Bronchial epithelial cell (primary cell): ENCODE data around the gene SLC39A5. TPM values are rescaled to one million over a fixed set of nuclear protein-coding genes. Genes with fewer than 3 reads are reported as not detected.

Experiments used
- DNase-seq: peaks from one replicate; pipeline ENCODE4 v3.0.0-alpha.2; 2010; ENCODE audit warnings: low read depth
- FAIRE-seq: peaks from 2 replicates; lab custom pipeline; 2011; peaks lifted over from hg19 to GRCh38; lab: Jason Lieb, UNC
- H3K27me3 ChIP-seq: 2 replicates; pipeline ENCODE4 v1.5.1; 2011; ENCODE audit warnings: low read length; ENCODE audit not compliant: control insufficient read depth, insufficient read depth
- H3K36me3 ChIP-seq: 2 replicates; pipeline ENCODE4 v1.5.1; 2011; ENCODE audit warnings: low read length; ENCODE audit not compliant: control insufficient read depth, insufficient read depth
- H3K4me3 ChIP-seq: 2 replicates; pipeline ENCODE4 v1.5.1; 2011; ENCODE audit warnings: mild to moderate bottlenecking, low read depth, low read length, control low read depth
- total RNA-seq: library from RNA; depleted of rRNA; stranded (reverse); fragments of >200 nt; gene quantifications from 2 replicates; pipeline ENCODE4 v1.2.1, GENCODE V29; 2014
- TF ChIP-seq, protein P1 (sequence below): IDR thresholded peaks from 2 replicates; pipeline ENCODE4 v1.5.1; 2011; ENCODE audit warnings: mild to moderate bottlenecking, moderate library complexity, low read length, control low read depth, inconsistent platforms; ENCODE audit not compliant: insufficient read depth, severe bottlenecking

The SLC39A5 gene
- total RNA-seq, 1 donor from 2014 or later = 0.26 TPM

DNA sequence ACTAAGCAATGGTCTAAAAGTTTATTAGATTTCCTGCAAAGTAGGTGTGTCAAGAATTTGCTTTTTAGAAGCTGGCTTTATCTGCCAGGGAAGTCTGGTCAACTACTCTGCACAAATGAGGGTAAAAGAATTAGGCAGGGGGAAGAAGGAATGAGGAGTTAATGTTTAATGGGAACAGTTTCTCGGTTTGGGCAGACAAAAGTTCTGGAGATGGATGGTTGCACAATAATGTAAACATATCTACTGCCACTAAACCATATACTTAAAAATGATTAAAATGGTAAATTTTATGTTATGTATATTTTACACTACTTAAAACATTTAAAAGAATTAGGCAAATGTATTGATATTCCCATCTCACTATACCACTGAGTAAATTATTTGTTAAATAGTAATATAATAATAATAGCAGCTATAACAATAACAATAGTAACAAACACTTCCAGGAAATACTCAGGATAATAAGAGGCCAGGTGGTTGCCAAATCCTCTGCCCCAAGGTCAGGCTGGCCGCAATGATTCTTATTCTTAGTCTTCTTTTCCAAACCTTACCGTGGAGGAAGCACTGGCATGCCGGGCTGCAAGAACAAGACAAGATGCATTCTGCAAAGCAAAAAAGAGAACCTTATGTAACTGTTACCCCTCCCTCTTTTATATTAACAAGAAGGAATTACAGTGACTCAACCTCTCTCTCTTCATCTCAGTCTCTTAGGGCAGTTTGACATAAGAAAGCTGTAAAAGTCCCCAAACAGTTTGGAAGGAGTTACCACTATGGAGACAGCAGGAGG is 56.4 kb downstream of the SLC39A5 start:
- Histone ChIP-seq H3K36me3 (peaks cover 14% of the 10 kb centered on the region), H3K27me3 (no peaks in the 10 kb centered on the region), H3K4me3 (no peak overlapping the region)
- TF ChIP-seq, protein P1, sequence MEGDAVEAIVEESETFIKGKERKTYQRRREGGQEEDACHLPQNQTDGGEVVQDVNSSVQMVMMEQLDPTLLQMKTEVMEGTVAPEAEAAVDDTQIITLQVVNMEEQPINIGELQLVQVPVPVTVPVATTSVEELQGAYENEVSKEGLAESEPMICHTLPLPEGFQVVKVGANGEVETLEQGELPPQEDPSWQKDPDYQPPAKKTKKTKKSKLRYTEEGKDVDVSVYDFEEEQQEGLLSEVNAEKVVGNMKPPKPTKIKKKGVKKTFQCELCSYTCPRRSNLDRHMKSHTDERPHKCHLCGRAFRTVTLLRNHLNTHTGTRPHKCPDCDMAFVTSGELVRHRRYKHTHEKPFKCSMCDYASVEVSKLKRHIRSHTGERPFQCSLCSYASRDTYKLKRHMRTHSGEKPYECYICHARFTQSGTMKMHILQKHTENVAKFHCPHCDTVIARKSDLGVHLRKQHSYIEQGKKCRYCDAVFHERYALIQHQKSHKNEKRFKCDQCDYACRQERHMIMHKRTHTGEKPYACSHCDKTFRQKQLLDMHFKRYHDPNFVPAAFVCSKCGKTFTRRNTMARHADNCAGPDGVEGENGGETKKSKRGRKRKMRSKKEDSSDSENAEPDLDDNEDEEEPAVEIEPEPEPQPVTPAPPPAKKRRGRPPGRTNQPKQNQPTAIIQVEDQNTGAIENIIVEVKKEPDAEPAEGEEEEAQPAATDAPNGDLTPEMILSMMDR = no peak
- DNase-seq (no peak), FAIRE-seq (no peak)

Other genes with a start within 250 kb of the SLC39A5 start
- gene SUOX, start 232.8 kb upstream of the SLC39A5 start, total RNA-seq = 2.1 and 3.6 TPM in 2 replicates
- gene IKZF4, start 209.0 kb upstream of the SLC39A5 start, total RNA-seq = 0.26 and 0.64 TPM in 2 replicates
- 32.8 and 201 TPM in 2 replicates for gene RPS26, start 188.1 kb upstream of the SLC39A5 start, total RNA-seq
- gene ERBB3, start 149.9 kb upstream of the SLC39A5 start, total RNA-seq = 21.1 and 59.8 TPM in 2 replicates
- gene PA2G4, start 125.5 kb upstream of the SLC39A5 start, total RNA-seq = 168 and 172 TPM in 2 replicates
- gene RPL41, start 113.4 kb upstream of the SLC39A5 start, total RNA-seq = 3,411 and 3,733 TPM in 2 replicates
- 3.5 and 4.5 TPM in 2 replicates for gene ZC3H10, start 111.8 kb upstream of the SLC39A5 start, total RNA-seq
- gene ESYT1, start 101.8 kb upstream of the SLC39A5 start, total RNA-seq = 253 and 304 TPM in 2 replicates
- gene MYL6B, start 77.5 kb upstream of the SLC39A5 start, total RNA-seq = 27.4 and 33.5 TPM in 2 replicates
- 590 and 1,212 TPM in 2 replicates for gene MYL6, start 71.7 kb upstream of the SLC39A5 start, total RNA-seq
- 14.0 and 20.4 TPM in 2 replicates for gene SMARCC2, start 40.6 kb upstream of the SLC39A5 start, total RNA-seq
- gene RNF41, start 8.1 kb upstream of the SLC39A5 start, total RNA-seq = 102 and 158 TPM in 2 replicates
- gene NABP2, start 5.7 kb upstream of the SLC39A5 start, total RNA-seq = 25.3 and 40.5 TPM in 2 replicates
- 6.8 and 11.3 TPM in 2 replicates for gene ANKRD52, start 28.3 kb downstream of the SLC39A5 start, total RNA-seq
- 2.7 and 5.3 TPM in 2 replicates for gene COQ10A, start 36.9 kb downstream of the SLC39A5 start, total RNA-seq
- 64.8 and 89.4 TPM in 2 replicates for gene CS, start 70.3 kb downstream of the SLC39A5 start, total RNA-seq
- gene CNPY2, start 85.9 kb downstream of the SLC39A5 start, total RNA-seq = 59.9 and 91.1 TPM in 2 replicates
- gene PAN2, start 103.9 kb downstream of the SLC39A5 start, total RNA-seq = 20.5 and 30.7 TPM in 2 replicates
- 0.13 TPM in 1 of 2 replicates, not detected in the other for gene IL23A, start 108.8 kb downstream of the SLC39A5 start, total RNA-seq
- gene STAT2, start 130.1 kb downstream of the SLC39A5 start, total RNA-seq = 47.5 and 47.9 TPM in 2 replicates
- not detected in 2 replicates for gene APOF, start 132.8 kb downstream of the SLC39A5 start, total RNA-seq
- 3.4 and 3.6 TPM in 2 replicates for gene TIMELESS, start 219.4 kb downstream of the SLC39A5 start, total RNA-seq
- gene MIP, start 224.6 kb downstream of the SLC39A5 start, total RNA-seq = 0.26 TPM in 1 of 2 replicates, not detected in the other
- gene SPRYD4, start 238.5 kb downstream of the SLC39A5 start, total RNA-seq = 1.1 and 1.3 TPM in 2 replicates